Measurements from ENCODE around the gene GPR151. TPM values are rescaled to one million over a fixed set of nuclear protein-coding genes. Genes with fewer than 3 reads are reported as not detected.

The GPR151 gene
- polyA plus RNA-seq, 1 donor from 2014 or later, result 1.0 TPM

- Histone ChIP-seq H3K79me2 (replicated peaks; ENCODE audit: insufficient read depth, low read length) (no peaks in the 10 kb centered on the region), H3K9me2 (ENCODE audit: insufficient read depth, low read length) (no peaks in the 10 kb centered on the region), H3K27me3 (ENCODE audit: insufficient read depth, low read depth, low read length) (no peaks in the 10 kb centered on the region), H2AFZ (ENCODE audit: low read depth, low read length) (no peak overlapping the region), H4K20me1 (ENCODE audit: insufficient read depth) (no peaks in the 10 kb centered on the region), H3K9me3 (ENCODE audit: low read length) (no peaks in the 10 kb centered on the region), H3K9ac (ENCODE audit: low read length) (no peak overlapping the region), H3K4me3 (ENCODE audit: low read length) (no peak overlapping the region), H3K27ac (ENCODE audit: low read length) (no peak overlapping the region), H3K36me3 (ENCODE audit: insufficient read depth, low read length) (peaks cover 14% of the 10 kb centered on the region), H3F3A (ENCODE audit: insufficient read depth, low read length, poor library complexity, severe bottlenecking) (no peaks in the 10 kb centered on the region), H3K4me2 (ENCODE audit: low read length) (no peak overlapping the region)
- no peak for TF ChIP-seq EP300 (conservative IDR thresholded peaks at IDR 0.05; ENCODE audit: poor library complexity, severe bottlenecking)
Measured at GRCh38 chr5:146474065-146474464, 41.9 kb downstream of the GPR151 start.

GRCh38 chr5:146467760-146468159 lies 48.2 kb downstream of the GPR151 start:
- Histone ChIP-seq H4K20me1 (ENCODE audit: insufficient read depth) (no peaks in the 10 kb centered on the region), H3K9ac (ENCODE audit: low read length) (peak overlapping the region; percentile 12), H3K4me2 (ENCODE audit: low read length) (peak overlapping the region; percentile 33), H3K27ac (ENCODE audit: low read length) (peak overlapping the region; percentile 40), H3K36me3 (ENCODE audit: insufficient read depth, low read length) (peaks cover 17% of the 10 kb centered on the region), H2AFZ (ENCODE audit: low read depth, low read length) (no peak overlapping the region), H3K79me2 (replicated peaks; ENCODE audit: insufficient read depth, low read length) (peaks cover 8% of the 10 kb centered on the region), H3K4me3 (ENCODE audit: low read length) (peak overlapping the region; percentile 44), H3K9me2 (ENCODE audit: insufficient read depth, low read length) (no peaks in the 10 kb centered on the region), H3F3A (ENCODE audit: insufficient read depth, low read length, poor library complexity, severe bottlenecking) (no peaks in the 10 kb centered on the region), H3K27me3 (ENCODE audit: insufficient read depth, low read depth, low read length) (no peaks in the 10 kb centered on the region), H3K9me3 (ENCODE audit: low read length) (no peaks in the 10 kb centered on the region)
- TF ChIP-seq RAD21 (conservative IDR thresholded peaks at IDR 0.05), result no peak
- no peak for TF ChIP-seq SMC3 (conservative IDR thresholded peaks at IDR 0.05; ENCODE audit: poor library complexity)
- peak; percentile 32 for TF ChIP-seq POLR2AphosphoS5 (IDR thresholded peaks at IDR 0.05)
- no peak for TF ChIP-seq TAF1 (IDR thresholded peaks at IDR 0.05; ENCODE audit: low read depth)
- no peak for TF ChIP-seq EZH2 (IDR thresholded peaks at IDR 0.05; ENCODE audit: borderline replicate concordance, insufficient read depth, low read length, poor library complexity, severe bottlenecking)
- TF ChIP-seq EP300 (conservative IDR thresholded peaks at IDR 0.05; ENCODE audit: poor library complexity, severe bottlenecking), result peak; percentile 69
- no peak for TF ChIP-seq REST (IDR thresholded peaks at IDR 0.05; ENCODE audit: borderline replicate concordance)
- no peak for TF ChIP-seq CTCF (IDR thresholded peaks at IDR 0.05; ENCODE audit: poor library complexity, severe bottlenecking)
- peak; percentile 94 for TF ChIP-seq MXI1 (conservative IDR thresholded peaks at IDR 0.05; ENCODE audit: poor library complexity, severe bottlenecking)
